LNCAP (cell line): ENCODE data around the gene PHAF1.

ENCODE experiments used
- TF ChIP-seq, protein P1 (sequence below): fragments of 450-650 bp; IDR thresholded peaks from 2 replicates; pipeline ENCODE4 v1.5.1; 2017; ENCODE audit warnings: mild to moderate bottlenecking

Gene PHAF1

DNA sequence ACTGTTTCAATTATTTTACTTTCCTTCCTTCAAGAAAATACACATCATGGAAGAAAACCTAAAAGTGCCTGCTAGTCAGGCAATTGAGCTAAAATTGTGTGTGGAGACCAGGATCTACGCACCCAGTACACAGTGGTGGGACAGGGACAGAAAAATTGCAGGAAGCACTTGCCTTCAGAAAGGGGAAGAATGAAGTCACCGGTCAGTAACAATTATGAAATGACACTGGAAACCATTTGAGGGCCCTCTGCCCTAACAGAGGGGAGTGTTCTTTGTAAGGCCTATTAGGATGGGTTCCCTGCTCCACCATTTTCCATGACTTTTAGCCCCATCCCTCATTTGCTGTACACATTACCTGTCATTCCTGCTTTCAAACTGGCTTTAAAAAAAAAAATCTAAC is 4.5 kb upstream of the PHAF1 start:
- TF ChIP-seq, protein P1, sequence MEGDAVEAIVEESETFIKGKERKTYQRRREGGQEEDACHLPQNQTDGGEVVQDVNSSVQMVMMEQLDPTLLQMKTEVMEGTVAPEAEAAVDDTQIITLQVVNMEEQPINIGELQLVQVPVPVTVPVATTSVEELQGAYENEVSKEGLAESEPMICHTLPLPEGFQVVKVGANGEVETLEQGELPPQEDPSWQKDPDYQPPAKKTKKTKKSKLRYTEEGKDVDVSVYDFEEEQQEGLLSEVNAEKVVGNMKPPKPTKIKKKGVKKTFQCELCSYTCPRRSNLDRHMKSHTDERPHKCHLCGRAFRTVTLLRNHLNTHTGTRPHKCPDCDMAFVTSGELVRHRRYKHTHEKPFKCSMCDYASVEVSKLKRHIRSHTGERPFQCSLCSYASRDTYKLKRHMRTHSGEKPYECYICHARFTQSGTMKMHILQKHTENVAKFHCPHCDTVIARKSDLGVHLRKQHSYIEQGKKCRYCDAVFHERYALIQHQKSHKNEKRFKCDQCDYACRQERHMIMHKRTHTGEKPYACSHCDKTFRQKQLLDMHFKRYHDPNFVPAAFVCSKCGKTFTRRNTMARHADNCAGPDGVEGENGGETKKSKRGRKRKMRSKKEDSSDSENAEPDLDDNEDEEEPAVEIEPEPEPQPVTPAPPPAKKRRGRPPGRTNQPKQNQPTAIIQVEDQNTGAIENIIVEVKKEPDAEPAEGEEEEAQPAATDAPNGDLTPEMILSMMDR, result no peak

DNA sequence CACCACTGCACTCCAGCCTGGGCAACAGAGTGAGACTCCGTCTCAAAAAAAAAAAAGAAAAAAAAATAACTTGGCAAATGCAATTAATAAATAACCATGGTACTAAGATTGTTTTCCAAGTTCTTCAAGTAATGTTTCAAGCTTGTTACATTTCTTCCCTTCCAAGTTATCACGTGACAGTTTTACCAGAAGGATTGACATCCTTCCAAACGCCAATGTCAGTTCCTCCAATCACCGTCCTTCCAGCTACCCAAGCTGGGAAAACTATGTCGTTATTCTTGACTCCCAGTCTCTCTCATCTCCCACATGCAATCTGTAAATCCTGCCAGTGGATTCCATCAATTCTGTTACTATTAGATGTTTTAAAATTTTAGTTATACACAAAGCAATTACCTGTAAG is 3.9 kb upstream of the PHAF1 start:
- TF ChIP-seq, protein P1, result no peak

DNA sequence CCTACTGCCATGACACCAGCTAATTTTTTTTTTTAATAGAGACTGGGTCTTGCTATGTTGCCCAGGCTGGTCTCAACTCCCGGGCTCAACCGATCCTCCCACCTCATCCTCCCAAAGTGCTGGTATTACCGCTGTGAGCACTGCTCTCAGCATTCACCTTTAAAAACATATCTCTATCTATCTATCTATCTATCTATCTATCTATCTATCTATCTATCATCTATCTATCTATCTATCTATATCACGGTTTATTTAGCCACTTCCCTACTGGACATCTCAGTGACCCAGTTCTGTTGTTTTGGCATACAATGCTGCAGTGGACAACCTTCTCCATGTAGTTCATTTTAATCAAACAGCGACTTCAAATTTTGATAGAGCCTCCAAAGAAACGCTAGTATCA is 1.3 kb upstream of the PHAF1 start:
- TF ChIP-seq, protein P1, result no peak

DNA sequence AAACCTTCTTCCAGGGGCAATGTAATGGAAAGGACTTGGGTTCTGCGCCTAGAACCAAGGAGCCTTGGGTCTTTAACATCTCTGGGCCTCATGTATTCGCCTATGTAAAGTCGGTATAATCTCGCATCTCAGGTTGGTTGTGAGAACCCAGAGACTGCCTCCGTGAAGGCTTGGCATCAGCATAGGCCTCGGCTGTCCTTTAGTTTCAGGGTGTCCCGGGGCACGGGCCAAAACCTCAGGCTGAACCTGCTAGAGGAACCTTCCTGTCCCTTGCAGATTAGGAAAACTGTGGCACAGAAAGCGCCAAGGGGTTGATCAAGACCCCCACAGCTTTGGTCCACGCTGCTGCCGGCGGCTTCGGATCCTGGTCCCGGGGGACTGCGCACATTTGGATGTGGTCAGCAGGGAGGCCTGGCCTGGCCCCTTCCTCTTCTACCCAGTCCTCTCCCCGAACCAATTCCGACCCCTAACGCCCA is 772 bp upstream of the PHAF1 start:
- TF ChIP-seq, protein P1, result no peak

DNA sequence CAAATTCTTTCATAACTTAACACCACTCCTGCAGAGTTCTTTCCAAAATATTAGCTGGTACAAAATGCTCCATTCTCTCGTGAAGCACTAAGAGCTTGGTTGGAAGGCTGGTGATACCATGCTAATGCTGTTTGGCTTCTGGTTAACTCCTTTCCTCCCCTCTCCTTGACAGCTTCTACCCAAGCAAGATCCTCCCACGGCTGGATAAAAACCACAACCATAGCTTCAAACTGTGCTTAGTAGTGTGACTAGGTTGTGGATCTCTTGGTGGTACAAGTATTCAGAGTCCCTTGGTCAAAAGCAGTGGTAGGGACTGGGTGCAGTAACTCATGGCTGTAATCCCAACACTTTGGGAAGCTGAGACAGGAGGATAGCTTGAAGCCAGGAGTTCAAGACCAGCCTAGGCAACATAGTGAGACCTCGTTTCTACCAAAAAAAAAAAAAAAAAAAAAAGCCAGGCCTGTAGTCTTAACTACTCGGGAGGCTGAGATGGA is 2.3 kb downstream of the PHAF1 start:
- TF ChIP-seq, protein P1, result no peak

DNA sequence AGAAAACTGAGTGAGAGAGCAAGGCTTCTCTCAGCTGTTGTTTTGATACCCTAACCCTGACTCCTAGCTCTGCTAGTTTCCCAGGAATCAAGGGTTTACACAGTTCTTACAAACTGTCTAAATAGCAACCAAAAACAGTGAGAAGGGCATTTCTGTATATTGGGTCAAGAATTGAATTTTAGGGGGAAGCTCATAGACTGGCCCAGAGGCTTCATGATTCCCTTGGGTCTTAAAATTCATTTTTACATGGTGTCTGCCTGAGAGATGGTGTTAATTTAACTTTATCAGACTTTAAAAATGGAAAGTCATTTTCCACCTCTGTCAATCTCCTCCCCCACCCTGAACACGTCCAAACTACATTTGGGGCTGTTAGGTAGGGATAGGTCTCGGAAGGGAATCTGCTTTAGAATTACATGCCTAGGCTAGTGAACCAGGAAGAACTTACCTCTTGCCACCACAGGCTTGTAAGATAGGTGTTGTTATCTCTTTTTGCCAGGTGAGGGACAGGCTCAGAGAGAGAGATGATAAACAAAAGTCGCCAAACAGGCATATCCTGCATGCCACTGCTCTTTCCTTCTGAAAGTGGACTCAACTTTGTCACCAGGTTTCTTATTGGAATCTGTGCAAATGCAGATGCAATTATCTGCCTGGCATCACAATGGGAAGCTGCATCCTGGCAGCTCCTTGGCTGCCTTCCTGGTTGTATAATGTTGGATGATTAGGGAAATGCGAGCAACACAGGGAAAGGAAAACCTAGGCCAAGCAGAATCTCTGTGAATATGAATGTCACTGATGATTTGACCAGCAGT is 3.1 kb downstream of the PHAF1 start:
- TF ChIP-seq, protein P1, result no peak

DNA sequence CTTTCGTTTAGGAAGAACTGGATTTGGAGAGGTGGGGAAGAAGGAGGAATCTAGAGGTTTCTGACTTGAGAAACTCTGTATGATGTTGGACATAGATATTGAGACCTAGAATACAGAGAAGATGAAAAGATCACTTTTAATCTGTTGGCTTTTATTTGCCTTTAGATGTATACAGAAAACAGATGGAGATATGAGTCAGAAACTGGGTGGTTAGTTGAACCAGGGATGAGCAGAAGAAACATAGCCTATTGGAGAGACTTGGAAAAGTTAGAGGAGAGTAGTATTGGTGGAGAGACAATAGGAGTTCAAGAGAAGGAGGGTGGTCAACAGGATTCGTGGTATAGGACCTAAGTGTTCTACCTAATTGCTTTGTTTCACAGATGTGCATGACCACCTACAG is 5.1 kb downstream of the PHAF1 start:
- TF ChIP-seq, protein P1, result no peak
